Activated CD8-positive, alpha-beta memory T cell treated with anti-CD3 and anti-CD28 coated beads for 24 hours (primary cell): Measurements from ENCODE around the gene RPL34.
A peak's percentile ranks its signal among the peaks of the same experiment; 100 is the strongest.

Source experiments
- DNase-seq: peaks from one replicate; pipeline ENCODE4 v3.0.0-alpha.2; 2020

Gene RPL34

GRCh38 chr4:108626056-108626455 lies 5.7 kb downstream of the RPL34 start:
- DNase-seq: no peak

DNA sequence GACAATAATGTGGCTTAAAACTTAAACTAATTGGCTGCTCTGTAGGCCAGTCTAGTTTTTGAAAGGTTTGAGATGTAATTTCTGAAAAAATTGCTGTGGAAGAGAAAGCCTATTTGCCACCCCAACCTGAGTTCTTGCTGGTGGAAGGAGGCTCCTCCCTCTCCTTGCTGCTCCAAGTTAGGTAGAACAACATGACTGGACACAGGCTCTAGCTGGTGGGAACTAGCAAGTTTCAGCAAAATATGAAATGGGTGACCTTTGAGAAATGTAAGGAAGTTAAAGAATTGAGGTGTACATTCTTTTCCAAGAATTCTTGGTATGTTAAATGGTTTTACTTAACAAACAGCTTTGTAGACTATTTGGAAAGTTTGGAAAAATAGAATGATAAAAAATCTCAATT lies 8.0 kb downstream of the RPL34 start:
- DNase-seq: no peak

DNA sequence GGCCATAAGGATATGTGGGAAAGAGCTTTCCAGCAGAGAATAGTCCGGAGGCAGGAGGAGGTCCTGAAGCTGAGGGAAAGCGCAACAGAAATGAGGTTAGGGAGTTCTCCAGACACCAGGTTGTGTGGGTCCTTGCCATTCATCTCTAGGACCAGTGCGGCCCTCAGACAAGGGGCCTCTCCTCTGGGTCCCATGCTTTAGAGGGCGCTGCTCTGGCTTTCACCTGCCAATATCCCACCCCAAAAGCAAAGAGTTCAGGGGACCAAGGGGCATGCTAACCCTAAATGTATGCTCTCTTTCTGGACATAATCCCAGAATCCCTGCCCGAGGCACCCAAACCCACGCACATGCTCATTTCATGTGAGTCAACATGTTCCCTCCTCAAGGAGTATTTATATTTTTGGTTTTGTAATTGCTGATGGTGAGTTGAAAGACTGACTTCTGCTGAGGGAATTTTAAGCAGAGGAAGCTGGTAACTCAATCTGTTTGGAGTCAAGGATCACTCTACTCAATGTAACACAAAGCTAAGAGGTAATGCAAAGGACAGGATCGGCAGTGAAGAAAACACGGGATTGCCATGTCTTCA lies 14.8 kb downstream of the RPL34 start:
- DNase-seq: no peak

DNA sequence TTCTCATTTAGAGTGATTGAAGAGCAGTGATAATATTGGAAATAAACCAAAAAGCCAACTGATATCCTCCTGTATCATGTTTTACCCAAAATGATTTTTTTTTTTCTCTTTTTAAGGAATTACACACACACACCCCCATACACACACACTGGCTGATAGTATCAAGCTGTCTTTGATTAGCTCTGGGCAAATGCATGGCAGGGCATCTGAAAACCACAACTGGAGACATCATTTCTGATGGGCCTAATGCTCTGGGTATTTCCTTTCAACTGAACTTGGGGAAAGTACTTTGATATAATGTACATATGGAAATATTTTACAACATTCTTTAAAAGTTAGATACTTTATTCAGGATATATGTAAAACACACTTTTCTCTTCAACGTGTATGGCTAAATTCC lies 15.9 kb downstream of the RPL34 start:
- DNase-seq: no peak

DNA sequence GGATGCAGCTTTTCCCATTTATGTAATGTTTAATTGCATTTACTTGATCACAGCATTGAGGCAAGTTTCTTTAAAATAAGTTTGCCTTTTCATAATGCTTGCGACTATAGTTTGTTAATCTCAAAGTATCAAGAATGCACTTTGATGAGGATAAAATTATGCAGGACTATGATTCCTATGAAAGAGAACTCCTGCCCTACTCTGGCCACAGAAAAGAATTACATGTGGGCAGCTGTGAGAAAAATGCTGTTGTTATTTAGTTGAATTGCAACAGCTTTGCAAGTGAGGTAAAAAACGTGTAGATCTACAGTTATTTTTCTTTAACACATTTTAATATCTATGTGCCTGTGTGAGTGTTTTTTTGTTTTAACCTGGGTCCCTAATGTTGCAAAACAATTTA lies 17.5 kb downstream of the RPL34 start:
- no peak for DNase-seq

- no peak for DNase-seq
Measured at GRCh38 chr4:108644237-108644636, 23.9 kb downstream of the RPL34 start.

DNA sequence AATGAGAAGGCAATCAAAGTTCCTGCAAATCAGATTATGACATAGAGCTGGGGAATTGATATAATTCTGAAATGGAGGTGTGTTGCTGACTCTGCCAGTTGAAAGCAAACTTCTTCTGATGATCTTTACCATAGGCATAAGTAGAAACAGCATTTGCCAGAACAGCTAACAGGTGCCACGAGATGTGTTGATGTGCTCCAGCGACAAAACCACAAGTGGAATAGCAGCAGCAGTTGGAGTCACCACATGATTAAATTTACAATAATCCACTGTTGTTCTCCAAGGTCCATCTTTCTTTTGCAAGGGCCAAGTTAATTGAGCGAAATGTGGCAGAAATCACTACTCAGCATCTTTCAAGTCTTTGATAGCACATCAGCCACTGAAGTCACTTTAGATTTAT lies 26.3 kb downstream of the RPL34 start:
- no peak for DNase-seq

DNA sequence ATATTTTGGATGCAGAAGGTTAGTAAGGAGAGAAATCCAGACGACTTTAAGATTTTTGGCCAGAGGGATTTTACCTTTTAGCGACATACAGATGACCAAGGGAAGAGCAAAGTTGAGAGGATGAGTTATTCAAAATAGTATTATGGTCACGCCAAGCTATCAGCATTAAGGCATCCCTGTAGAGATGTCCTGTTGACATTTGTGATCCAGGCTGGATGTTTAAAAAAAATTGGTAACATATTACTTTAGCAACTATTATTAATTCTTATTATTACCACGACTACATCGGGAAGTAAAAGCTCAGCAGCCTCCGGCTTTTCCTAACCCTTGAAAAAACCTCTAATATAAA lies 29.5 kb downstream of the RPL34 start:
- DNase-seq: no peak

DNA sequence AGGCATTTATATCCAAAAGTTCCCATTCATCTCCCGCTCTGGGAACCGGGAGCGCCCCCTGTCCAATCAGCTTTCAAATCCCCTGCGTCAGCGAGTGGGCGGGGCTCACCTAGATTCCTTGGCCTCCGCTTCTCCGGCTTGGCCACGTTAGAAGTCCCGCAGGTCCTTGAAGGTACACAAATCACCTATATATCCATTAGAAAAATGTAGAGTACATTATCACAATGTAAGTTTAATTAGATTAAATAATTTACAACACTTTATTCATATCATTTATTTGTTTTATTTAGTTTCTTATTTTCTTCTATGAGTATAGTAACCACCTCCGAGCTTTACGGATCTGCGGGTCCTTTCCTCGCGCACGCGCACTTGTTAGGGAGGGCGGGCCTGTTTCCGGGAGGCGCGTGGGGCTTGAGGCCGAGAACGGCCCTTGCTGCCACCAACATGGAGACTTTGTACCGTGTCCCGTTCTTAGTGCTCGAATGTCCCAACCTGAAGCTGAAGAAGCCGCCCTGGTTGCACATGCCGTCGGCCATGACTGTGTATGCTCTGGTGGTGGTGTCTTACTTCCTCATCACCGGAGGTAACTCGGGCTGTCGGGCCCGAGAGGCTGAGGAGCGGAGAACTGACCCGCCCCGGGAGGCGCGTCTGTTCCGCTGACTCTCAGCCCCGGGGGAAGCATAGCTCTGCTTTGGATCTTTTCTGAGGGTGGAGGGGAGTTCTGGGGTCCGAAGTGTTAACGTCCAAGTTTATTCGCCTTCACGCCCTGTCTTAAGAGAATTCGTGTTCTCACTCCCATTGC lies 30.0 kb downstream of the RPL34 start, which contains the start of gene OSTC:
TSS of gene OSTC (plus strand) at position 388 of the 802 bp plus-strand sequence. CDS start at position 445, 57 bp downstream.
- peak; percentile 97 for DNase-seq

GRCh38 chr4:108651014-108651791 lies 30.8 kb downstream of the RPL34 start:
- DNase-seq: no peak

- no peak for DNase-seq
Measured at GRCh38 chr4:108662629-108663028, 42.3 kb downstream of the RPL34 start.

- no peak for DNase-seq
Measured at GRCh38 chr4:108674356-108674977, 54.1 kb downstream of the RPL34 start.
